ENCODE measurements around the gene ADAM22. TPM values are rescaled to one million over a fixed set of nuclear protein-coding genes. Genes with fewer than 3 reads are reported as not detected.

ADAM22 gene
- total RNA-seq, 2 donors from 2014 or later, result 0.29 to 1.9 TPM

- Mint-ChIP-seq H3K36me3 (no peaks in the 10 kb centered on the region), H3K4me3 (no peak overlapping the region), H3K27me3 (no peaks in the 10 kb centered on the region), H3K27ac (no peak overlapping the region), H3K4me1 (ENCODE audit: low read depth in 2 of 2) (no peaks in the 10 kb centered on the region), H3K9me3 (no peaks in the 10 kb centered on the region)
- DNase-seq (ENCODE audit: low spot score) (no peak), ATAC-seq (no peak)
Measured at GRCh38 chr7:87999261-87999660, 65.2 kb downstream of the ADAM22 start.

GRCh38 chr7:88001744-88002530, 67.9 kb downstream of the ADAM22 start:
- DNase-seq (ENCODE audit: low spot score), result no peak
- Mint-ChIP-seq H3K4me1 (ENCODE audit: low read depth in 2 of 2) (no peaks in the 10 kb centered on the region), H3K36me3 (no peaks in the 10 kb centered on the region), H3K27me3 (no peaks in the 10 kb centered on the region), H3K27ac (no peak overlapping the region), H3K4me3 (no peak overlapping the region), H3K9me3 (no peaks in the 10 kb centered on the region)
- no peak for ATAC-seq

GRCh38 chr7:88002617-88003016, 68.6 kb downstream of the ADAM22 start:
- H3K9me3 Mint-ChIP-seq, result no peaks in the 10 kb centered on the region
- ATAC-seq (no peak), DNase-seq (ENCODE audit: low spot score) (no peak)
- no peaks in the 10 kb centered on the region for H3K27me3 Mint-ChIP-seq
- no peak overlapping the region for H3K4me3 Mint-ChIP-seq
- no peaks in the 10 kb centered on the region for H3K4me1 Mint-ChIP-seq (ENCODE audit: low read depth in 2 of 2)
- H3K36me3 Mint-ChIP-seq, result no peaks in the 10 kb centered on the region
- no peak overlapping the region for H3K27ac Mint-ChIP-seq

- Mint-ChIP-seq H3K9me3 (no peaks in the 10 kb centered on the region), H3K27ac (no peak overlapping the region), H3K4me1 (ENCODE audit: low read depth in 2 of 2) (no peaks in the 10 kb centered on the region), H3K4me3 (no peak overlapping the region), H3K27me3 (no peaks in the 10 kb centered on the region), H3K36me3 (no peaks in the 10 kb centered on the region)
- ATAC-seq (no peak), DNase-seq (ENCODE audit: low spot score) (no peak)
Measured at GRCh38 chr7:88003581-88003980, 69.5 kb downstream of the ADAM22 start.

GRCh38 chr7:88005191-88005590, 71.1 kb downstream of the ADAM22 start:
- Mint-ChIP-seq H3K9me3 (no peaks in the 10 kb centered on the region), H3K27me3 (no peaks in the 10 kb centered on the region), H3K4me3 (no peak overlapping the region), H3K4me1 (ENCODE audit: low read depth in 2 of 2) (no peaks in the 10 kb centered on the region), H3K27ac (no peak overlapping the region), H3K36me3 (no peaks in the 10 kb centered on the region)
- ATAC-seq (no peak), DNase-seq (ENCODE audit: low spot score) (no peak)

- Mint-ChIP-seq H3K27ac (no peak overlapping the region), H3K9me3 (no peaks in the 10 kb centered on the region), H3K4me3 (no peak overlapping the region), H3K27me3 (no peaks in the 10 kb centered on the region), H3K4me1 (ENCODE audit: low read depth in 2 of 2) (no peaks in the 10 kb centered on the region), H3K36me3 (no peaks in the 10 kb centered on the region)
- ATAC-seq, result no peak
- DNase-seq (ENCODE audit: low spot score), result no peak
Measured at GRCh38 chr7:88009651-88010050, 75.6 kb downstream of the ADAM22 start.

GRCh38 chr7:88012086-88012485, 78.0 kb downstream of the ADAM22 start:
- H3K27me3 Mint-ChIP-seq, result no peaks in the 10 kb centered on the region
- DNase-seq (ENCODE audit: low spot score) (no peak), ATAC-seq (no peak)
- H3K4me3 Mint-ChIP-seq, result no peak overlapping the region
- H3K4me1 Mint-ChIP-seq (ENCODE audit: low read depth in 2 of 2), result no peaks in the 10 kb centered on the region
- no peaks in the 10 kb centered on the region for H3K9me3 Mint-ChIP-seq
- no peaks in the 10 kb centered on the region for H3K36me3 Mint-ChIP-seq
- no peak overlapping the region for H3K27ac Mint-ChIP-seq

GRCh38 chr7:88013981-88014380, 79.9 kb downstream of the ADAM22 start:
- ATAC-seq (no peak), DNase-seq (ENCODE audit: low spot score) (no peak)
- Mint-ChIP-seq H3K27ac (no peak overlapping the region), H3K9me3 (no peaks in the 10 kb centered on the region), H3K4me1 (ENCODE audit: low read depth in 2 of 2) (no peaks in the 10 kb centered on the region), H3K27me3 (no peaks in the 10 kb centered on the region), H3K4me3 (no peak overlapping the region), H3K36me3 (no peaks in the 10 kb centered on the region)

- Mint-ChIP-seq H3K27me3 (no peaks in the 10 kb centered on the region), H3K4me3 (no peak overlapping the region), H3K9me3 (no peaks in the 10 kb centered on the region), H3K36me3 (no peaks in the 10 kb centered on the region), H3K4me1 (ENCODE audit: low read depth in 2 of 2) (no peaks in the 10 kb centered on the region), H3K27ac (no peak overlapping the region)
- DNase-seq (ENCODE audit: low spot score) (no peak), ATAC-seq (no peak)
Measured at GRCh38 chr7:88014581-88014980, 80.5 kb downstream of the ADAM22 start.

- H3K36me3 Mint-ChIP-seq, result no peaks in the 10 kb centered on the region
- H3K27me3 Mint-ChIP-seq, result no peaks in the 10 kb centered on the region
- H3K4me3 Mint-ChIP-seq, result no peak overlapping the region
- H3K9me3 Mint-ChIP-seq, result no peaks in the 10 kb centered on the region
- DNase-seq (ENCODE audit: low spot score) (no peak), ATAC-seq (no peak)
- H3K4me1 Mint-ChIP-seq (ENCODE audit: low read depth in 2 of 2), result no peaks in the 10 kb centered on the region
- no peak overlapping the region for H3K27ac Mint-ChIP-seq
Measured at GRCh38 chr7:88015309-88015708, 81.3 kb downstream of the ADAM22 start.

GRCh38 chr7:88018501-88018900, 84.5 kb downstream of the ADAM22 start:
- no peak for ATAC-seq
- no peaks in the 10 kb centered on the region for H3K36me3 Mint-ChIP-seq
- no peak for DNase-seq (ENCODE audit: low spot score)
- H3K27me3 Mint-ChIP-seq, result no peaks in the 10 kb centered on the region
- no peaks in the 10 kb centered on the region for H3K9me3 Mint-ChIP-seq
- no peak overlapping the region for H3K27ac Mint-ChIP-seq
- no peaks in the 10 kb centered on the region for H3K4me1 Mint-ChIP-seq (ENCODE audit: low read depth in 2 of 2)
- no peak overlapping the region for H3K4me3 Mint-ChIP-seq

GRCh38 chr7:88020953-88021665, 87.1 kb downstream of the ADAM22 start:
- Mint-ChIP-seq H3K36me3 (no peaks in the 10 kb centered on the region), H3K27me3 (no peaks in the 10 kb centered on the region), H3K9me3 (peaks cover 11% of the 10 kb centered on the region), H3K4me3 (no peak overlapping the region), H3K27ac (no peak overlapping the region), H3K4me1 (ENCODE audit: low read depth in 2 of 2) (no peaks in the 10 kb centered on the region)
- ATAC-seq (no peak), DNase-seq (ENCODE audit: low spot score) (no peak)

- Mint-ChIP-seq H3K9me3 (peaks cover 24% of the 10 kb centered on the region), H3K36me3 (peaks cover 19% of the 10 kb centered on the region), H3K4me3 (no peak overlapping the region), H3K4me1 (ENCODE audit: low read depth in 2 of 2) (no peaks in the 10 kb centered on the region), H3K27ac (no peak overlapping the region), H3K27me3 (no peaks in the 10 kb centered on the region)
- DNase-seq (ENCODE audit: low spot score) (no peak), ATAC-seq (no peak)
Measured at GRCh38 chr7:88027724-88028123, 93.7 kb downstream of the ADAM22 start.

GRCh38 chr7:88034083-88034695, 100.1 kb downstream of the ADAM22 start:
- ATAC-seq (no peak), DNase-seq (ENCODE audit: low spot score) (no peak)
- no peaks in the 10 kb centered on the region for H3K27me3 Mint-ChIP-seq
- H3K9me3 Mint-ChIP-seq, result peaks cover 15% of the 10 kb centered on the region
- H3K36me3 Mint-ChIP-seq, result peaks cover 19% of the 10 kb centered on the region
- no peak overlapping the region for H3K27ac Mint-ChIP-seq
- H3K4me1 Mint-ChIP-seq (ENCODE audit: low read depth in 2 of 2), result no peaks in the 10 kb centered on the region
- H3K4me3 Mint-ChIP-seq, result no peak overlapping the region

Data from natural killer cell treated with Interleukin-12 subunit alpha and Interleukin-12 subunit beta and Interleukin-15 and Interleukin-18, amount 100 ng/mL, for 72 hours (primary cell).